H9 (cell line): ENCODE data around the gene UBXN10. TPM values are rescaled to one million over a fixed set of nuclear protein-coding genes. Genes with fewer than 3 reads are reported as not detected.

Source experiments
- DNase-seq: peaks from one replicate; pipeline ENCODE4 v3.0.0-alpha.2; 2017
- H2AFZ ChIP-seq: one replicate; pipeline ENCODE4 v1.6.1; 2013; ENCODE audit warnings: mild to moderate bottlenecking, low read length, control low read depth, moderate library complexity
- H2AK5ac ChIP-seq: 2 replicates; pipeline ENCODE4 v1.6.1; 2013; ENCODE audit warnings: low read length, control low read depth, mixed read lengths; ENCODE audit not compliant: insufficient read length
- H2BK120ac ChIP-seq: one replicate; pipeline ENCODE4 v1.6.1; 2013; ENCODE audit warnings: low read depth, mild to moderate bottlenecking, low read length, control low read depth, inconsistent platforms; ENCODE audit not compliant: poor library complexity, severe bottlenecking
- H2BK12ac ChIP-seq: 2 replicates; pipeline ENCODE4 v1.6.1; 2013; ENCODE audit warnings: low read length, control low read depth, mixed read lengths, low read depth; ENCODE audit not compliant: insufficient read length
- H2BK15ac ChIP-seq: 2 replicates; pipeline ENCODE4 v1.6.1; 2013; ENCODE audit warnings: low read depth, low read length, control low read depth
- H2BK20ac ChIP-seq: one replicate; pipeline ENCODE4 v1.6.1; 2013; ENCODE audit warnings: low read depth, mild to moderate bottlenecking, low read length, control low read depth, inconsistent platforms; ENCODE audit not compliant: poor library complexity, severe bottlenecking
- H2BK5ac ChIP-seq: 2 replicates; pipeline ENCODE4 v1.6.1; 2013; ENCODE audit warnings: low read length, control low read depth, mixed read lengths; ENCODE audit not compliant: insufficient read length
- H3K14ac ChIP-seq: 2 replicates; pipeline ENCODE4 v1.6.1; 2013; ENCODE audit warnings: low read length, control low read depth; ENCODE audit not compliant: insufficient read depth
- H3K18ac ChIP-seq: 2 replicates; pipeline ENCODE4 v1.6.1; 2013; ENCODE audit warnings: low read depth, mild to moderate bottlenecking, mixed read lengths, low read length, control low read depth; ENCODE audit not compliant: insufficient read length
- H3K23ac ChIP-seq: 2 replicates; pipeline ENCODE4 v1.6.1; 2013; ENCODE audit warnings: low read length, control low read depth, mixed read lengths, low read depth; ENCODE audit not compliant: insufficient read length
- H3K23me2 ChIP-seq: 2 replicates; pipeline ENCODE4 v1.6.1; 2013; ENCODE audit warnings: low read depth, mild to moderate bottlenecking, mixed read lengths, low read length, control low read depth; ENCODE audit not compliant: insufficient read length, poor library complexity, severe bottlenecking
- H3K27ac ChIP-seq: 2 replicates; pipeline ENCODE4 v1.5.1; 2013; ENCODE audit warnings: low read length, control low read depth, mixed read lengths, low read depth; ENCODE audit not compliant: insufficient read length
- H3K27me3 ChIP-seq: 2 replicates; pipeline ENCODE4 v1.6.1; 2013; ENCODE audit warnings: low read length, control low read depth, inconsistent platforms; ENCODE audit not compliant: insufficient read depth
- H3K4ac ChIP-seq: 2 replicates; pipeline ENCODE4 v1.6.1; 2013; ENCODE audit warnings: low read depth, mild to moderate bottlenecking, control low read depth, inconsistent platforms, low read length, moderate library complexity
- H3K4me1 ChIP-seq: 2 replicates; pipeline ENCODE4 v1.6.1; 2013; ENCODE audit warnings: low read length, control low read depth, inconsistent platforms; ENCODE audit not compliant: insufficient read depth
- H3K4me2 ChIP-seq: 2 replicates; pipeline ENCODE4 v1.6.1; 2013; ENCODE audit warnings: low read length, control low read depth, mixed read lengths; ENCODE audit not compliant: insufficient read length, insufficient read depth
- H3K56ac ChIP-seq: 2 replicates; pipeline ENCODE4 v1.6.1; 2013; ENCODE audit warnings: low read depth, mild to moderate bottlenecking, mixed read lengths, low read length, control low read depth; ENCODE audit not compliant: insufficient read length
- H3K79me1 ChIP-seq: 2 replicates; pipeline ENCODE4 v1.6.1; 2013; ENCODE audit warnings: low read depth, mild to moderate bottlenecking, moderate library complexity, low read length, control low read depth, inconsistent platforms; ENCODE audit not compliant: insufficient read depth, poor library complexity, severe bottlenecking
- H3K79me2 ChIP-seq: 2 replicates; pipeline ENCODE4 v1.6.1; 2013; ENCODE audit warnings: low read length, control low read depth, inconsistent platforms; ENCODE audit not compliant: insufficient read depth
- H3K9ac ChIP-seq: 2 replicates; pipeline ENCODE4 v1.6.1; 2013; ENCODE audit warnings: low read length, control low read depth, mixed read lengths; ENCODE audit not compliant: insufficient read length; ENCODE audit errors: extremely low read depth
- H3K9me3 ChIP-seq: one replicate; pipeline ENCODE4 v1.6.1; 2013; ENCODE audit warnings: low read depth, low read length, inconsistent platforms; ENCODE audit not compliant: control insufficient read depth
- H3T11ph ChIP-seq: one replicate; pipeline ENCODE4 v1.6.1; 2013; ENCODE audit warnings: mild to moderate bottlenecking, low read length, control low read depth, inconsistent platforms
- H4K20me1 ChIP-seq: one replicate; pipeline ENCODE4 v1.6.1; 2013; ENCODE audit not compliant: control insufficient read depth, insufficient read length, insufficient read depth
- H4K5ac ChIP-seq: 2 replicates; pipeline ENCODE4 v1.6.1; 2013; ENCODE audit warnings: low read depth, mild to moderate bottlenecking, mixed read lengths, low read length, control low read depth; ENCODE audit not compliant: insufficient read length
- H4K8ac ChIP-seq: replicated peaks from 2 replicates; pipeline ENCODE4 v1.6.1; 2013; ENCODE audit warnings: low read length, control low read depth, mixed read lengths, low read depth; ENCODE audit not compliant: insufficient read length
- H4K91ac ChIP-seq: 2 replicates; pipeline ENCODE4 v1.6.1; 2013; ENCODE audit warnings: low read depth, mild to moderate bottlenecking, moderate library complexity, mixed read lengths, low read length, control low read depth; ENCODE audit not compliant: insufficient read length
- H3K27ac Mint-ChIP-seq, 3 experiments: 2 replicates in 2 of 3; 3 replicates in 1 of 3; pipeline ENCODE4 v1.8.0; 2020 to 2021; ENCODE audit warnings: mixed read lengths in 3 of 3, mild to moderate bottlenecking in 1 of 3, moderate library complexity in 1 of 3
- H3K27me3 Mint-ChIP-seq: 2 replicates; pipeline ENCODE4 v1.8.0; 2021; ENCODE audit warnings: low read depth, mild to moderate bottlenecking, moderate library complexity, mixed read lengths
- H3K36me3 Mint-ChIP-seq, 3 experiments: 2 replicates in 2 of 3; 3 replicates in 1 of 3; pipeline ENCODE4 v1.8.0; 2020 to 2021; ENCODE audit warnings: low read depth in 3 of 3, mixed read lengths in 3 of 3; ENCODE audit not compliant: insufficient read depth in 1 of 3
- H3K4me1 Mint-ChIP-seq, 2 experiments: 2 replicates each; pipeline ENCODE4 v1.8.0; 2020; ENCODE audit warnings: mixed read lengths in 2 of 2
- H3K4me3 Mint-ChIP-seq, 2 experiments: 2 replicates in 1 of 2; 3 replicates in 1 of 2; pipeline ENCODE4 v1.8.0; 2020 to 2021; ENCODE audit warnings: mild to moderate bottlenecking in 2 of 2, mixed read lengths in 2 of 2, moderate library complexity in 1 of 2
- H3K9me3 Mint-ChIP-seq, 2 experiments: 2 replicates in 1 of 2; 3 replicates in 1 of 2; pipeline ENCODE4 v1.8.0; 2020; ENCODE audit warnings: mild to moderate bottlenecking in 2 of 2, mixed read lengths in 2 of 2, moderate library complexity in 1 of 2
- WGBS: extraction: QIAGEN DNeasy Blood & Tissue Kit; methylation state at CpG from one replicate; pipeline ENCODE4 v1.1.7; 2013; ENCODE audit warnings: missing lambda C conversion rate, low lambda C conversion rate, mixed read lengths; ENCODE audit not compliant: insufficient read length; ENCODE audit errors: extremely low coverage; 5-methylcytosine and 5-hydroxymethylcytosine counted together
- total RNA-seq: library from RNA; stranded (reverse); gene quantifications from 2 replicates; pipeline ENCODE4 v1.2.1, GENCODE V29; 2021
- TF ChIP-seq, protein P1 (sequence below): fragments of 200-600 bp; sonication (generic); conservative IDR thresholded peaks from 3 replicates; pipeline ENCODE4 v1.8.0; 2021; ENCODE audit warnings: antibody characterized with exemption, mild to moderate bottlenecking

UBXN10 gene
- total RNA-seq, 1 experiment from 2014 or later = 0.59 TPM

DNA sequence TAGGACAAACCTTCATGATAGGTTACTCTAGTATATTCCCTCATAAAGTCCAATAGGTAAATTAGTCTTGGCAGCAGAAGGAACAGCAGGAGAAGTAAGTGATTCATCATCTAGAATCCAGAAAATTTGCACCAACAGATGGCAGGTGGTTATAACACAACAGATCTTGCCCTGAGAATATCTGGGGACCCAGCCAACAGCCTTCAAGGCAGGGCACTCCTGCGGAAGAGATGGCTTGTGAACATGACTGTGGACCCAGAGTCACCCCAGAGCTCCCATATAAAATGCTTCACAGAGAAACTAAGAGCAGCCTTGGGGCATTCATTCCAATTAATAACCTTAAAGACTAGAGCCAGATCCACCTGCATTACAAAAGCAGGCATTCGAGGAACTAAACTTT, 8.3 kb downstream of the UBXN10 start:
- TF ChIP-seq, protein P1, sequence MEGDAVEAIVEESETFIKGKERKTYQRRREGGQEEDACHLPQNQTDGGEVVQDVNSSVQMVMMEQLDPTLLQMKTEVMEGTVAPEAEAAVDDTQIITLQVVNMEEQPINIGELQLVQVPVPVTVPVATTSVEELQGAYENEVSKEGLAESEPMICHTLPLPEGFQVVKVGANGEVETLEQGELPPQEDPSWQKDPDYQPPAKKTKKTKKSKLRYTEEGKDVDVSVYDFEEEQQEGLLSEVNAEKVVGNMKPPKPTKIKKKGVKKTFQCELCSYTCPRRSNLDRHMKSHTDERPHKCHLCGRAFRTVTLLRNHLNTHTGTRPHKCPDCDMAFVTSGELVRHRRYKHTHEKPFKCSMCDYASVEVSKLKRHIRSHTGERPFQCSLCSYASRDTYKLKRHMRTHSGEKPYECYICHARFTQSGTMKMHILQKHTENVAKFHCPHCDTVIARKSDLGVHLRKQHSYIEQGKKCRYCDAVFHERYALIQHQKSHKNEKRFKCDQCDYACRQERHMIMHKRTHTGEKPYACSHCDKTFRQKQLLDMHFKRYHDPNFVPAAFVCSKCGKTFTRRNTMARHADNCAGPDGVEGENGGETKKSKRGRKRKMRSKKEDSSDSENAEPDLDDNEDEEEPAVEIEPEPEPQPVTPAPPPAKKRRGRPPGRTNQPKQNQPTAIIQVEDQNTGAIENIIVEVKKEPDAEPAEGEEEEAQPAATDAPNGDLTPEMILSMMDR = no peak
- H4K5ac ChIP-seq = no peak overlapping the region
- H3K36me3 Mint-ChIP-seq = no peaks in the 10 kb centered on the region; a peak in 1 of 7 replicates
- no peaks in the 10 kb centered on the region for H3K79me2 ChIP-seq
- no peak overlapping the region for H3K56ac ChIP-seq
- H2BK5ac ChIP-seq = no peak overlapping the region
- no peaks in the 10 kb centered on the region for H3K79me1 ChIP-seq
- DNase-seq = no peak
- H3K23ac ChIP-seq = no peak overlapping the region
- no peak overlapping the region for H2BK20ac ChIP-seq
- H3K23me2 ChIP-seq = no peaks in the 10 kb centered on the region
- H3K27me3 Mint-ChIP-seq = peaks cover 40% of the 10 kb centered on the region
- no peaks in the 10 kb centered on the region for H3K9me3 ChIP-seq
- H3K4me1 ChIP-seq = no peaks in the 10 kb centered on the region
- H3T11ph ChIP-seq = no peak overlapping the region
- no peak overlapping the region for H2AFZ ChIP-seq
- H3K18ac ChIP-seq = no peak overlapping the region
- H3K9me3 Mint-ChIP-seq = no peaks in the 10 kb centered on the region
- H3K27ac Mint-ChIP-seq = no peak overlapping the region
- H4K20me1 ChIP-seq = no peaks in the 10 kb centered on the region
- H3K14ac ChIP-seq = no peak overlapping the region
- no peak overlapping the region for H3K4ac ChIP-seq
- no peak overlapping the region for H4K8ac ChIP-seq
- no peak overlapping the region for H3K9ac ChIP-seq
- no peak overlapping the region for H4K91ac ChIP-seq
- no peak overlapping the region for H3K4me2 ChIP-seq
- no peak overlapping the region for H2BK15ac ChIP-seq
- no peak overlapping the region for H2BK120ac ChIP-seq
- H3K4me1 Mint-ChIP-seq = peaks cover 17 to 21% of the 10 kb centered on the region in 2 experiments
- no CpG with 5 or more reads among the region's 2 CpGs for whole genome bisulfite sequencing
- H3K27ac ChIP-seq = no peak overlapping the region
- no peak overlapping the region for H2BK12ac ChIP-seq
- H3K27me3 ChIP-seq = no peaks in the 10 kb centered on the region; the same call in 1 of the 2 replicates
- H3K4me3 Mint-ChIP-seq = no peak overlapping the region
- H2AK5ac ChIP-seq = no peak overlapping the region
